Measurements from ENCODE around the gene TMCO4.

- TF ChIP-seq RAD21 (IDR thresholded peaks at IDR 0.05; ENCODE audit: low read depth): no peak
- TF ChIP-seq EGR1 (IDR thresholded peaks at IDR 0.05): no peak
- no peak for TF ChIP-seq TEAD4 (IDR thresholded peaks at IDR 0.05)
- TF ChIP-seq EP300 (IDR thresholded peaks at IDR 0.05; ENCODE audit: borderline replicate concordance): no peak
These were observed 24.8 kb upstream of the TMCO4 start for GRCh38 chr1:19824541-19824940.
